Brain microvascular endothelial cell (primary cell): ENCODE results near the gene H2AZ2.
"Not testable (repeated sequence)": the region's sequence is repeated elsewhere in the genome, so short reads cannot be mapped to it uniquely, and the experiment has no call there.

ENCODE experiments used
- DNase-seq: peaks from one replicate; pipeline ENCODE4 v3.0.0-alpha.2; 2020
- H3K27ac ChIP-seq: fragments of 250-450 bp; sonication (Bioruptor Pico); 2 replicates; pipeline ENCODE4 v1.5.1; 2020; ENCODE audit warnings: mild to moderate bottlenecking, moderate library complexity
- H3K27me3 ChIP-seq: fragments of 250-450 bp; sonication (Bioruptor Pico); replicated peaks from 2 replicates; pipeline ENCODE4 v1.5.1; 2020; ENCODE audit warnings: mild to moderate bottlenecking
- H3K36me3 ChIP-seq: fragments of 250-450 bp; sonication (Bioruptor Pico); replicated peaks from 2 replicates; pipeline ENCODE4 v1.5.1; 2020; ENCODE audit warnings: mild to moderate bottlenecking
- H3K4me3 ChIP-seq: 2 replicates; pipeline ENCODE4 v1.5.1; 2011; ENCODE audit warnings: low read depth, mild to moderate bottlenecking, control low read depth, low read length, moderate library complexity
- CTCF ChIP-seq: IDR thresholded peaks from 2 replicates; pipeline ENCODE4 v1.5.1; 2011; ENCODE audit warnings: low read depth, mild to moderate bottlenecking, moderate library complexity, low read length, control low read depth, inconsistent platforms; ENCODE audit errors: missing control alignments
- in situ Hi-C: cut with HindIII; loops from 2 replicates; pipeline ENCODE4 v1.10.0; 2017; ENCODE audit warnings: low sequenced_read_pairs, low pct_ligation_motif_present

Gene H2AZ2

GRCh38 chr7:44811571-44811970 is 36.3 kb downstream of the H2AZ2 start:
- Histone ChIP-seq H3K27me3 (no peaks in the 10 kb centered on the region), H3K27ac (no peak overlapping the region), H3K36me3 (no peaks in the 10 kb centered on the region), H3K4me3 (no peak overlapping the region)
- TF ChIP-seq CTCF, result no peak
- DNase-seq, result no peak
- in situ Hi-C loops, result no loop called here

- Histone ChIP-seq H3K27me3 (no peaks in the 10 kb centered on the region), H3K27ac (no peak overlapping the region), H3K4me3 (no peak overlapping the region), H3K36me3 (no peaks in the 10 kb centered on the region)
- TF ChIP-seq CTCF, result no peak
- in situ Hi-C loops, result no loop called here
- no peak for DNase-seq
Measured at GRCh38 chr7:44811093-44811492, 36.8 kb downstream of the H2AZ2 start.

- in situ Hi-C loops, result no loop called here
- H3K36me3 ChIP-seq, result peaks cover 6% of the 10 kb centered on the region
- no peak overlapping the region for H3K4me3 ChIP-seq
- DNase-seq, result no peak
- H3K27ac ChIP-seq, result no peak overlapping the region
- TF ChIP-seq CTCF, result no peak
- no peaks in the 10 kb centered on the region for H3K27me3 ChIP-seq
Measured at GRCh38 chr7:44808914-44809393, 38.9 kb downstream of the H2AZ2 start.

GRCh38 chr7:44805950-44806349 is 41.9 kb downstream of the H2AZ2 start:
- no peak overlapping the region for H3K4me3 ChIP-seq
- no peaks in the 10 kb centered on the region for H3K27me3 ChIP-seq
- H3K27ac ChIP-seq, result no peak overlapping the region
- H3K36me3 ChIP-seq, result peaks cover 34% of the 10 kb centered on the region
- TF ChIP-seq CTCF, result no peak
- no peak for DNase-seq
- in situ Hi-C loops, result no loop called here

- H3K4me3 ChIP-seq, in situ Hi-C loops, H3K27me3 ChIP-seq, H3K27ac ChIP-seq, DNase-seq: not testable (repeated sequence)
- H3K36me3 ChIP-seq, result peaks cover 52% of the 10 kb centered on the region
Measured at GRCh38 chr7:44803828-44804519, 43.9 kb downstream of the H2AZ2 start.

GRCh38 chr7:44802418-44803025 is 45.4 kb downstream of the H2AZ2 start:
- Histone ChIP-seq H3K4me3 (no peak overlapping the region), H3K36me3 (peaks cover 62% of the 10 kb centered on the region), H3K27ac (peak overlapping the region; percentile 51), H3K27me3 (no peaks in the 10 kb centered on the region)
- no peak for TF ChIP-seq CTCF
- in situ Hi-C loops, result no loop called here
- DNase-seq, result no peak
